Tibial artery (tissue), 4 donors: Measurements from ENCODE around the gene AREG.

Experiments used
- DNase-seq, 2 donors: peaks; one replicate each; pipeline ENCODE4 v3.0.0-alpha.2; 2019
- H3K27ac ChIP-seq, 2 donors: fragments of 200-600 bp; sonication (generic) in 1 of 2; 1 replicate in 1 of 2; 2 replicates in 1 of 2; pipeline ENCODE4 v1.5.1; 2018 to 2019; ENCODE audit warnings: mild to moderate bottlenecking in 1 of 2
- H3K27me3 ChIP-seq, 2 donors: fragments of 200-600 bp; sonication (generic) in 1 of 2; one replicate each; pipeline versions ENCODE4 v1.5.1 to v1.6.0; 2016 to 2019
- H3K36me3 ChIP-seq, 3 donors: fragments of 200-600 bp; sonication (generic) in 2 of 3; one replicate each; pipeline ENCODE4 v1.5.1; 2016 to 2019; ENCODE audit warnings: mild to moderate bottlenecking in 2 of 3
- H3K4me1 ChIP-seq, 4 donors: fragments of 200-600 bp; sonication (generic) in 2 of 4; 1 replicate in 3 of 4; 2 replicates in 1 of 4; pipeline ENCODE4 v1.5.1; 2016 to 2019
- H3K4me3 ChIP-seq, 2 donors: fragments of 200-600 bp; sonication (generic) in 1 of 2; 1 replicate in 1 of 2; 2 replicates in 1 of 2; pipeline ENCODE4 v1.5.1; 2018 to 2019; ENCODE audit warnings: mild to moderate bottlenecking in 2 of 2
- H3K9me3 ChIP-seq, 3 donors: fragments of 200-600 bp; sonication (generic) in 1 of 3; one replicate each; pipeline ENCODE4 v1.5.1; 2016 to 2019
- CTCF ChIP-seq, 2 experiments: fragments of 200-600 bp in 1 of 2; fragments of 450-650 bp in 1 of 2; IDR thresholded peaks; one replicate each; pipeline ENCODE4 v1.5.1; 2017 to 2019; ENCODE audit warnings: antibody characterized with exemption in 2 of 2, mild to moderate bottlenecking in 1 of 2, moderate library complexity in 1 of 2
- intact Hi-C: fragments of 100-400 bp; cut with DNase I; formaldehyde crosslinking; loops from one replicate; pipeline ENCODE4 v1.15.0; 2023; ENCODE audit warnings: low total_unique reads

Gene AREG

GRCh38 chr4:74475091-74475800, 30.3 kb downstream of the AREG start:
- no peaks in the 10 kb centered on the region for H3K36me3 ChIP-seq
- H3K4me1 ChIP-seq = peaks cover 0 to 30% (median 20%) of the 10 kb centered on the region in 4 donors
- H3K4me3 ChIP-seq = no peak overlapping the region
- H3K27me3 ChIP-seq = no peaks in the 10 kb centered on the region
- no peak for DNase-seq
- intact Hi-C loops = no loop called here
- no peaks in the 10 kb centered on the region for H3K9me3 ChIP-seq
- no peak for TF ChIP-seq CTCF (IDR thresholded peaks at IDR 0.05)
- H3K27ac ChIP-seq = peak overlapping the region in 1 of 2 donors; percentile 12

DNA sequence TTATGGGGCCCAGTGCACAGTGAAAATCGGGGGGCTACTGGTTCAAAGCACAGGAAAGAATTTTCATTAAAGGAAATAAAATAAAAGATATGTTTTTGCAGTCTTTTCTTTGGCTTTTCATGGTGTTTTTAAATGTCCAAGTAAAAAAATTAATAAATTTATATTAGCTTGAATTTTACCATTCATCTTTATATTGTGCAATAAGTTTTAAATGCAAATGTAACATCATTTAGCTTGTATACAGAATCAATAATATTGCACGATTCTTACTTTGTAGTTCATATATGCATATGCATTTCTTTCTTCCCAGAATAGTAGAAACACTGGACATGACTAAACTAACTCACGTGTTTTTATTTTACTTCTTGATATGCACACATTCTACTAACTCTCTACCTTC, 31.0 kb downstream of the AREG start:
- Histone ChIP-seq H3K27ac (no peak overlapping the region), H3K4me3 (no peak overlapping the region), H3K36me3 (no peaks in the 10 kb centered on the region), H3K4me1 (peaks cover 0 to 30% (median 22%) of the 10 kb centered on the region in 4 donors), H3K27me3 (no peaks in the 10 kb centered on the region), H3K9me3 (no peaks in the 10 kb centered on the region)
- DNase-seq = no peak
- no peak for TF ChIP-seq CTCF (IDR thresholded peaks at IDR 0.05)
- intact Hi-C loops = no loop called here

DNA sequence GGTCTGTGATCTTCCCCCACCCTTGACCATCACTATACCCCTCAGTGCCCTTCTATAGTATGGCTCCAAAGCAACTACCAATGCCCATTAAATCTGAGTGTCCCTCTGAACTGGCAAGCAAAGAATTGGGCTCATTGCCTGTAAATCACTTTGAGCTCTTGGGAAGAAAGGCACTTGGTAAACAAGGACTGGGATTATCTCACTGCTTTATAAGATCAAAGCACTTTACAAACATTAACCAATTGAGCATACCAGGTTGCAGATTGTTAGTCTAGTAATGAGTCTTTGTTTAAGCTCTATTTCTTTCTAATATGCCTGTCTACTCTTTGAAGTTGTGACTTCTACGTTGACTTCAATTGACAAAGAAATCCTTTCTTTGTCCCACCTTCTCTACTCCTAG, 34.1 kb downstream of the AREG start:
- H3K27ac ChIP-seq = no peak overlapping the region
- intact Hi-C loops = no loop called here
- no peak for TF ChIP-seq CTCF (IDR thresholded peaks at IDR 0.05)
- no peak for DNase-seq
- no peak overlapping the region for H3K4me3 ChIP-seq
- no peaks in the 10 kb centered on the region for H3K9me3 ChIP-seq
- H3K27me3 ChIP-seq = no peaks in the 10 kb centered on the region
- H3K4me1 ChIP-seq = peaks cover 0 to 16% (median 11%) of the 10 kb centered on the region in 4 donors
- no peaks in the 10 kb centered on the region for H3K36me3 ChIP-seq

DNA sequence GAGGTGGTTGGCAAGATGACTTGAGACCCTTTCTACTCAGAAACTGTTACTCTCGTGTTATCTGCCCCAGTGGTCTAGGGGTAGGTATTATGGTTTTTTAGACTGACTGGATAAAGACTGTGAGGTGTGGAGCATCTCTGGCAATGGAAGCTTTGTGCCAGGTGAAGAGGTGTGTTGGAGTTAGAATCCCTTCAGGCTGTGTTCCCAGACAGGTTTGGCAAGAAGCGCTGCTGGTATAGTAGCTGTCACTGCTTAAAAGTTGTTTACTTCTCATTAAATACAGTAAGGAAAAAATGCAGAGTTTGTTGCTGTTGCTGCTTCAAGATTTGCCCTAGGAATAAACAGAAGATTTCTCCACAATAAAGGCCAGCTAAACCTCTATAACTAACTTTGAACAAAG, 35.3 kb downstream of the AREG start:
- H3K36me3 ChIP-seq = no peaks in the 10 kb centered on the region
- H3K4me3 ChIP-seq = no peak overlapping the region
- no peaks in the 10 kb centered on the region for H3K27me3 ChIP-seq
- DNase-seq = no peak
- peaks cover 0 to 5% (median 1%) of the 10 kb centered on the region in 4 donors for H3K4me1 ChIP-seq
- TF ChIP-seq CTCF (IDR thresholded peaks at IDR 0.05) = no peak
- no peak overlapping the region for H3K27ac ChIP-seq
- no peaks in the 10 kb centered on the region for H3K9me3 ChIP-seq
- intact Hi-C loops = no loop called here

DNA sequence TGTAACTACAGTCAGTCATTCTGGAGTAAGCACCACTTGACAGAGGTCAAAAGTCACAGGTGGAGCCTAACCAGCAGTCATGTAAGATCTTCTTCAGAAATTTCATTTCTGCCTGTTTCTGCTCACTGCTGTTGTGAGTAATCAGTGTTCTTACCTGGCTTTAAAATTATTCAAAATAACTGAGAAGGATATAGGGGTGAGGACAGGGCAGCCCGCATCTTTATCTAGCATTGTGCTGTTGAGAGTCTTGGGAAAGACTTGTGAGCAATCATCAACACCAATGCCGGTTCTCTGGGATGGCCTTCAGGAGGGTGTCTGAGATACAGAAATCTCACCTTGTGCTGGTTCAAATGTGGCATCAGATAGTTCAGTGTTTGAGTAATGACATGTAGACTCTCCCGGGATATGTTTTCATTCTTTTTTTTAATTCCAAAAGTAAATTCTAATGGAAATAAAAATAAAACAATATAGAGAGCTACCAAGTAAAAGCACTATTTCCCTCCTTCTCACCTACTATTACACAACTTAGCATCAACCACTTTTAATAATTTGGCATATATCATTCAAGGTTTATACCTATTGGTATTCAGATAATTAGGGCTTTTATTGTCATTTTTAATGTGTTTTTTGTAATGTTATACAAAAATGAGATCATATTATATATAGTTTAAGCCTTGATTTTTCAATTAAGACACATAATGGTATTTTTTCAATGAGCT, 37.1 kb downstream of the AREG start:
- TF ChIP-seq CTCF (IDR thresholded peaks at IDR 0.05) = no peak
- Histone ChIP-seq H3K27me3 (no peaks in the 10 kb centered on the region), H3K36me3 (no peaks in the 10 kb centered on the region), H3K4me3 (no peak overlapping the region), H3K27ac (no peak overlapping the region), H3K9me3 (no peaks in the 10 kb centered on the region), H3K4me1 (peaks cover 0 to 4% (median 0%) of the 10 kb centered on the region in 4 donors)
- intact Hi-C loops = no loop called here
- DNase-seq = no peak
